IMR-90 (cell line): ENCODE data around the gene TBC1D4. TPM values are rescaled to one million over a fixed set of nuclear protein-coding genes. Genes with fewer than 3 reads are reported as not detected.

Source experiments
- ATAC-seq: fragments of 200-7000 bp; cut with Tn5 transposase; 2 replicates; pipeline ENCODE4 v1.9.1; 2020; ENCODE audit warnings: low read depth, mild to moderate bottlenecking, moderate library complexity
- BruUV-seq: library from RNA; stranded (reverse); fragments of 400-500 nt; replicated peaks from 2 replicates; lab custom pipeline; 2021; lab: Mats Ljungman, UMichigan
- CTCF ChIA-PET: fragments of 300-600 bp; formaldehyde crosslinking; extraction: SDS; loops from one replicate; lab custom pipeline; 2021; ENCODE audit warnings: antibody characterized with exemption; lab: Yijun Ruan, JAX
- POLR2A ChIA-PET: fragments of 300-600 bp; sonication (Branson Sonifier 250); formaldehyde crosslinking; loops from one replicate; lab custom pipeline; 2022; ENCODE audit warnings: antibody characterized with exemption; ENCODE audit not compliant: unreplicated experiment; lab: Charles Lee
- DNase-seq: peaks from one replicate; pipeline ENCODE4 v3.0.0; 2013
- H2AFZ ChIP-seq: replicated peaks from 2 replicates; pipeline ENCODE3; 2013; ENCODE audit warnings: low read length, mild to moderate bottlenecking; ENCODE audit not compliant: poor library complexity
- H2AK5ac ChIP-seq: 2 replicates; pipeline ENCODE4 v1.6.1; 2013; ENCODE audit warnings: low read depth, low read length, inconsistent platforms
- H2AK9ac ChIP-seq: replicated peaks from 2 replicates; pipeline ENCODE3; 2013; ENCODE audit warnings: mild to moderate bottlenecking, low read depth, low read length, moderate library complexity; ENCODE audit not compliant: poor library complexity
- H2BK120ac ChIP-seq: 2 replicates; pipeline ENCODE4 v1.6.1; 2013; ENCODE audit warnings: low read depth, low read length, inconsistent platforms
- H2BK15ac ChIP-seq: 3 replicates; pipeline ENCODE4 v1.6.1; 2013; ENCODE audit warnings: low read depth, low read length, inconsistent platforms
- H2BK20ac ChIP-seq: 2 replicates; pipeline ENCODE4 v1.6.1; 2013; ENCODE audit warnings: low read depth, mild to moderate bottlenecking, inconsistent platforms, low read length, moderate library complexity
- H2BK5ac ChIP-seq: 2 replicates; pipeline ENCODE4 v1.6.1; 2013; ENCODE audit warnings: mild to moderate bottlenecking, low read depth, low read length, inconsistent platforms; ENCODE audit not compliant: poor library complexity, severe bottlenecking
- H3K14ac ChIP-seq: replicated peaks from 2 replicates; pipeline ENCODE4 v1.6.1; 2013; ENCODE audit warnings: low read depth, low read length, inconsistent platforms
- H3K18ac ChIP-seq: 2 replicates; pipeline ENCODE4 v1.6.1; 2013; ENCODE audit warnings: low read depth, low read length, control low read depth
- H3K23ac ChIP-seq: 2 replicates; pipeline ENCODE4 v1.6.1; 2013; ENCODE audit warnings: low read depth, low read length, inconsistent platforms
- H3K27ac ChIP-seq: 2 replicates; pipeline ENCODE4 v1.5.1; 2013; ENCODE audit warnings: mild to moderate bottlenecking, control low read depth, low read length; ENCODE audit not compliant: insufficient read depth
- H3K27me3 ChIP-seq: 2 replicates; pipeline ENCODE4 v1.6.1; 2013; ENCODE audit warnings: low read length; ENCODE audit not compliant: control insufficient read depth, insufficient read depth
- H3K36me3 ChIP-seq: 2 replicates; pipeline ENCODE4 v1.6.1; 2013; ENCODE audit warnings: low read length, mixed read lengths; ENCODE audit not compliant: control insufficient read depth, insufficient read depth
- H3K4ac ChIP-seq: 2 replicates; pipeline ENCODE4 v1.6.1; 2013; ENCODE audit warnings: low read depth, low read length, inconsistent platforms
- H3K4me1 ChIP-seq: 2 replicates; pipeline ENCODE4 v1.6.1; 2013; ENCODE audit warnings: low read length, mixed read lengths; ENCODE audit not compliant: control insufficient read depth, insufficient read depth
- H3K4me2 ChIP-seq: 2 replicates; pipeline ENCODE4 v1.6.1; 2013; ENCODE audit warnings: low read depth, mild to moderate bottlenecking, control low read depth, low read length, moderate library complexity
- H3K4me3 ChIP-seq: 2 replicates; pipeline ENCODE4 v1.5.1; 2013; ENCODE audit warnings: low read depth, mild to moderate bottlenecking, control low read depth, low read length, moderate library complexity; ENCODE audit not compliant: insufficient read depth
- H3K56ac ChIP-seq: 2 replicates; pipeline ENCODE4 v1.6.1; 2013; ENCODE audit warnings: low read length, inconsistent platforms; ENCODE audit not compliant: insufficient read depth; ENCODE audit errors: extremely low read depth
- H3K79me1 ChIP-seq, 2 experiments: 2 replicates each; pipeline ENCODE4 v1.6.1; 2013; ENCODE audit warnings: low read length in 2 of 2, inconsistent platforms in 1 of 2, low read depth in 1 of 2
- H3K9ac ChIP-seq: 2 replicates; pipeline ENCODE4 v1.6.1; 2013; ENCODE audit warnings: low read depth, low read length, control low read depth
- H3K9me1 ChIP-seq: 2 replicates; pipeline ENCODE4 v1.6.1; 2013; ENCODE audit warnings: low read length, inconsistent platforms; ENCODE audit not compliant: insufficient read depth
- H3K9me3 ChIP-seq: 2 replicates; pipeline ENCODE4 v1.6.1; 2013; ENCODE audit warnings: low read length; ENCODE audit not compliant: control insufficient read depth, insufficient read depth
- H4K20me1 ChIP-seq: 2 replicates; pipeline ENCODE4 v1.6.1; 2013; ENCODE audit warnings: low read length, inconsistent platforms; ENCODE audit not compliant: insufficient read depth
- H4K5ac ChIP-seq: 2 replicates; pipeline ENCODE4 v1.6.1; 2013; ENCODE audit warnings: mild to moderate bottlenecking, low read depth, low read length, control low read depth
- H4K8ac ChIP-seq, 2 experiments: 2 replicates each; pipeline ENCODE4 v1.6.1; 2013; ENCODE audit warnings: low read depth in 2 of 2, low read length in 2 of 2, control low read depth in 1 of 2, inconsistent platforms in 1 of 2
- H4K91ac ChIP-seq: 2 replicates; pipeline ENCODE4 v1.6.1; 2013; ENCODE audit warnings: low read depth, low read length, inconsistent platforms; ENCODE audit not compliant: insufficient read depth
- CEBPB ChIP-seq: IDR thresholded peaks from 2 replicates; pipeline ENCODE4 v1.6.1; 2012; ENCODE audit warnings: low read depth, low read length, improper control_type of control experiment
- SMC3 ChIP-seq: fragments of 150-350 bp; IDR thresholded peaks from 2 replicates; pipeline ENCODE4 v1.6.1; 2016; ENCODE audit warnings: low read depth, mild to moderate bottlenecking, antibody characterized with exemption, low read length, moderate library complexity
- WGBS, 2 experiments: methylation state at CpG; one replicate each; pipeline versions ENCODE4 v1.1.5 to v1.1.7; 2013; ENCODE audit warnings: missing lambda C conversion rate in 2 of 2; ENCODE audit not compliant: insufficient read length in 1 of 2; ENCODE audit errors: extremely low coverage in 2 of 2; 5-methylcytosine and 5-hydroxymethylcytosine counted together
- dilution Hi-C: fragments of 300-500 bp; cut with HindIII; formaldehyde crosslinking; loops from one replicate; pipeline ENCODE4 v1.14.3; 2018; ENCODE audit warnings: low sequenced_read_pairs; ENCODE audit not compliant: unreplicated experiment
- in situ Hi-C: fragments of 300-500 bp; cut with MboI; formaldehyde crosslinking; loops from 3 replicates; pipeline ENCODE4 v1.14.3; 2019; ENCODE audit warnings: low sequenced_read_pairs, inconsistent platforms, mixed read lengths
- intact Hi-C: fragments of 100-400 bp; cut with micrococcal nuclease; formaldehyde crosslinking; loops from 2 replicates; pipeline ENCODE4 v1.10.0; 2022
- polyA plus RNA-seq, 3 experiments: library from polyadenylated mRNA; depleted of rRNA; stranded (reverse); fragments of >200 nt; gene quantifications; 2 replicates each; pipeline ENCODE4 v1.2.3, GENCODE V29; 2012; ENCODE audit warnings: low replicate concordance in 1 of 3
- total RNA-seq: library from RNA; depleted of rRNA; stranded (reverse); fragments of >200 nt; gene quantifications from 2 replicates; pipeline ENCODE4 v1.2.3, GENCODE V29; 2012

Gene TBC1D4
- total and polyA plus RNA-seq, 2 of the 4 experiments (the other 2 are of a cell fraction): 7.5 to 22.8 TPM

- Histone ChIP-seq H4K20me1 (no peaks in the 10 kb centered on the region), H3K4ac (no peak overlapping the region), H2BK120ac (no peak overlapping the region), H2BK20ac (no peak overlapping the region), H2AK9ac (no peak overlapping the region), H3K9me1 (no peaks in the 10 kb centered on the region), H3K36me3 (0 out of 2 replicates have a peak, but pooled peaks cover 2% of the 10 kb centered on the region), H3K27ac (no peak overlapping the region), H3K27me3 (no peaks in the 10 kb centered on the region), H3K9ac (no peak overlapping the region), H3K14ac (no peak overlapping the region), H4K91ac (no peak overlapping the region), H2BK5ac (no peak overlapping the region), H4K8ac (no peak overlapping the region), H3K9me3 (no peaks in the 10 kb centered on the region), H3K79me1 (no peaks in the 10 kb centered on the region), H3K56ac (no peak overlapping the region), H3K18ac (no peak overlapping the region), H3K23ac (no peak overlapping the region), H3K4me3 (no peak overlapping the region), H3K4me2 (no peak overlapping the region), H2AFZ (no peak overlapping the region), H4K5ac (no peak overlapping the region), H2BK15ac (no peak overlapping the region), H2AK5ac (no peak overlapping the region), H3K4me1 (no peaks in the 10 kb centered on the region; the same call in 1 of the 2 replicates)
- WGBS, 2 experiments: no CpG with 5 or more reads among the region's 2 CpGs
- no peak for DNase-seq
- ChIA-PET POLR2A (no interaction called here), CTCF (interaction anchor here (0.5 to 0.7 kb wide), 3 partner anchors 24 to 1087 kb away, joined by 3 to 4 read pairs (median 3); no protein-coding TSS in a partner anchor)
- dilution Hi-C loops (no loop called here), in situ Hi-C loops (no loop called here), intact Hi-C loops (no loop called here)
- no TSS peak for BruUV-seq
- no peak for ATAC-seq
- TF ChIP-seq SMC3 (no peak), CEBPB (no peak)
Measured at GRCh38 chr13:75331792-75332349, 150.1 kb downstream of the TBC1D4 start.
